ENCODE results near the gene NECTIN1.

Gene NECTIN1

DNA sequence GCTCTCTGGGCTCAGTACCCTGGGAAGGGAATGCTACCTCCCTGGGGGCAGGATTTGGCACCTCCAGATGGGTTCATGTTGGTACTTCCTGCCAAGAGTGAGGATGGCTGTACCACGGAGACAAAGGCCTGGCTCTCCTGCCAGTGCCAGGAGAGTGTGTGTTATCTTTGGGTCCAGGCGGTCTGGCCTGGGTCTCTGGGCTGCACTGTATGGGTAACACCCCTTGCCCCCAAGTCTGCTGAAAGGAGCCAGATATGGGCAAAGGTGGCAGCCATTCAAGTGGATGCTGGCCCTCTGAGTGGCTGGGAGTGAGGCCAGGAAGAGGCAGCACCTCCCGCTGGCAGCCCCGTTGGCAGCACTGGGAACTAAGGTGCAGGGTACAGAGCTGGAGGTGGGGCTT, 91.5 kb downstream of the NECTIN1 start:
- DNase-seq = no peak

- no peak for DNase-seq
Measured at GRCh38 chr11:119635776-119636175, 93.2 kb downstream of the NECTIN1 start.

- no peak for DNase-seq
Measured at GRCh38 chr11:119635041-119635740, 93.8 kb downstream of the NECTIN1 start.

DNA sequence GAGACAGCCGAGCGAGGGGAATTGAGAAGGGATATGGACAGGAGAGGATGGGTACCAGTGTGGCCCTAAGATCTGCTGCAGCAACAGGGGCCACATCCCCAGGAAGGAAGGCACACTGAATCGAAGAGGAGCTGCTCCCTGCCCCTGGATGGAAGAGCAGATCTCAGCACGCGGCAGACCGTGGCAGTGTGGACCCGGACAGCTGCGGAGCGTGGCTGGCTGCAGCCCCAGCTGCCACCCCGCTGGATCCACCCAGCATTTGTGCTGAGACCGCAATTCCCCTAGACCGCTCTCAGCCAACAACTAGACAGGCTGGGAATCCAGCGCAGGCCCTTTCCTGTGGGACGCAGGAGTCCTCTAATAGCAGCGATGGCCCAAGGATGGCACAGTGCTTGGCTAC, 94.7 kb downstream of the NECTIN1 start:
- DNase-seq = no peak

DNA sequence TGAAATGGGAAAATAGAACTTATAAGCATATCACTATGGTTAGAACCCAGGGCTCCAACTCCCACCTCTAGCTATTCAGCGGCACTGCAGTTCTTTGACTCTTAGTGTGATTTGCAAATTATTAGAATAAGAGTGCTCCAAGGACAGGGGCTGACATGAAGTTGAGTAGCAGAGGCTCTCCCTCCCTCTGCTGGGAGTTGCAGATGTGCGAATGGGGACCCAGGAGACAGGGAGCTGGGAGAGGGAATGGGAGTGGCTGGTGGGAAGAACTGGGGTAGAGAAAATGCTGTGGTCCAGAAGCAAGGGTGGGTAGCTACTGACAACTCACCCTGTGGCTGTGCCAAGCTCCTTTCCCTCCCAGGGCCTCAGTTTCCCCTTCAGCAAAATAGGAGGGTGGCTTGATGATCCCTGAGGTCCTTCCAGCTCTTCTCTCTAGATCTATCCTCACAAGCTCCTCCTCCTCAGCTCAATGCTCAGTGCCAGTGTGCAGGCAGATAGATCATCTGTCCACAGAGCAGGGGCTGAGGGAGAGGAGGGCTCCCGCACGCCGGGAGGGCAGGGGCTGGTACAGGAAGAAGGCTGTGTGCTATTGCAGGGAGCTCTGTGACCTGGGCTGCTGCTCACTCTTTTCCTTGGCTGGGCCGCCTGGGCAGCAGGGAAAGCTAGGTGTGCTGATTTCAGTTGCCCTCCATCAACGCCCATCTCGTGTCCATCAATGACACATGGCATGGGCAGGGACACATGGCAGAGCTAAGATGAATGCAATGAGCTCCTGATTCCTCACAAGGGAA, 99.0 kb downstream of the NECTIN1 start:
- DNase-seq = no peak

GRCh38 chr11:119629085-119629484, 99.9 kb downstream of the NECTIN1 start:
- DNase-seq = no peak

DNA sequence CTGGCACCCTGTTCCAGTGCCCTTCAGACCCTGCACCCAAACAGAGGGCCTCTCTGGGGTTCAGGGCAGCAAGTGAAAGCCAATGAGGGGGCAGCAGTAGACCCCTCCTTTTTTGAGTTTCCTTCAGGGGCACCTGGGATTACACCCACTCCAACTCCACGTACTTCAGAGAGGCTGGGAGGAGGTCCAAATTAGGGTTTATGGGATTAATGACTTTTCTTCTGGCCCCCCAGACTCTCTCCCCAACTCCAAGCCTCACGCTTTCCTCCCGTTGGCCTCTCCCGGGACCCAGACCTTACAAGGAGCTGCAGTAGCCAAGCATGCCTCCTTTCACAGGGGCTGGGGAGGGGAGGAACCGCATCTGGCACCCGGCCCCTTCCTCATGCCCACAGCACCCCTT, 101.7 kb downstream of the NECTIN1 start:
- DNase-seq = no peak

- DNase-seq = no peak
Measured at GRCh38 chr11:119626871-119627270, 102.1 kb downstream of the NECTIN1 start.

DNA sequence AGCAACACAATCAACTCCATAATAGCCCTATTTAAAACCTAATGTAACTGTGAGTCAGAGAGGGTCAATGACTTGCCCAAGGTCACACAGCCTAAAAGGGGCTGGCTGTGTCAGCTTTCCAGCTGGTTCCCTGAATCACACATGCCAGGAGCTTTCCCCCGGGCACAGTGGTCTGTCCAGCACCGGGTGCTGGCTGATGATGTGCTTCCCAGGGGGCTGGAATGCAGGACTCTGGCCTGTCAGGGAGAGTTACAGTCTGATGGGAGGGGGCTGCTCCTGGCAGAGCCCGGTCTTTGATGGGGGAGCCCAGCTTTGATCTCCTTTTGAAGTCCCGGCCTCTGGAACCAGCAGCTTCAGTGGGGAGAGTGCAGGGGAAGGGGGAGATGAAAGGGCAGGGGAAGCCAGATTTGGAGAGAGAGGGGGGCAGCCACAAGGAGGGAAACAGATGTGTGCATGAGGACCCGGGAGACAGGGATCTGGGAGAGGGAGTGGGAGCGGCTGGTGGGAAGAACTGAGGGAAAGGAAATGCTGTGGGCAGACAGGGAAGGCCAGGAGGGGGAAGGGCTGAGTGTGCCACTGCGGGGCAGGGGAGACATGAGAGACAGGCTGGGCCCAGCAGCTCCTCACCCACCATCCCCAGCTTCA, 102.7 kb downstream of the NECTIN1 start:
- DNase-seq = no peak

DNA sequence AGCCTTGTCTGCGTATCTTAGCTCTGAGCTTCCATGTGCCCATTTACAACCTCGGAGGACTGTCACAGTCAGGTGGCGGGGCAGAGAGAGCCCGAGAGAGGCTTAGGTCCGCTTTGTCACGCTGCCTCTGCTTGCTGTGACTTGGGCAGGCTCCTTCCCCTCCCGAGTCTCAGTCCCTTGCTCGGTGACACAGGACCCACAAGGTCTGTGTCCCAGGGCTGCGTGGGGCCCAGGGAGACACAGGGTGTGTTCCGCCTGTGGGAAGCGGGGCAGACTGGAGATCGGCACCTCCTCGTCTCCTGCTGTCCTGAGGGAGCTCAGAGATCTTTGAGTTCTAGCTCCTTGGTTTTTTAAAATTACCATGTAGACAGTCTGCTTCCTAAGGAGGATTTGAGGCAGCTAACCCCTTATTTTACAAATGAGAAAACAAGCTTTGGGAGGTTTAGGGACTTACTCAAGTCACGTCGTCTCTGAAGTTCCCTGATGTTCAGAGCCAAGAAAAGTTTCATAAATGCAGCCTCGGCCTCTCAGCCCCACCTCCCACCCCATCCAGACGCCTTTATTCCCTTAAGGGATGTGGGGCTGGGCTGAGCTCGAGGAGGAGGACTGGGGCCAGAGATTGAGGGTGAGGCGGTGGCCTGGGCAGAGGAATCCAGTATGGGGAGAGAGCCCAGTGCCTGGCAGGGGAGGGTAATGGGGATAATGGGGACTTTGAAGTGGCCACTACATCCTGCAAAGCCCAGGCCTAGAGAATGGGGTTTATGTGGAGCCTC, 103.6 kb downstream of the NECTIN1 start:
- DNase-seq = peak; percentile 73

DNA sequence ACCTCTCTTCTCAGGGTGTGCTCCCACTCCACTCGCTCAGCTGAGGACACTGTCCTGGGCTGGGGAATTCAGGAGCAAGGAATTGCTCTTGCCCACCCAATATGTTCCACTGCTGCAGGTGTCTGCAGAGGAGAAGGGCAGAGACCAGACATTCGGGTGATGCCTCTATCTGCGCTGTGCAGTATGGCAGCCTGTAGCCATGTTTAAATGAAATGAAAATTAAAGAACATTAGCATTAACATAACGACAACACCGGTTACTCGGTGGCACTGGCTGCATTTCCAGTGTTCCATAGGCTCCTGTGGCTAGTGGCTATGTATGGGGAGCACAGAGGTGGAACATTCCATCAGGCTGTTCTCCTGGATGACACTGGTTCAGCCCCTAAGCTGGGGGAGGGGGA, 104.4 kb downstream of the NECTIN1 start:
- DNase-seq = no peak

DNA sequence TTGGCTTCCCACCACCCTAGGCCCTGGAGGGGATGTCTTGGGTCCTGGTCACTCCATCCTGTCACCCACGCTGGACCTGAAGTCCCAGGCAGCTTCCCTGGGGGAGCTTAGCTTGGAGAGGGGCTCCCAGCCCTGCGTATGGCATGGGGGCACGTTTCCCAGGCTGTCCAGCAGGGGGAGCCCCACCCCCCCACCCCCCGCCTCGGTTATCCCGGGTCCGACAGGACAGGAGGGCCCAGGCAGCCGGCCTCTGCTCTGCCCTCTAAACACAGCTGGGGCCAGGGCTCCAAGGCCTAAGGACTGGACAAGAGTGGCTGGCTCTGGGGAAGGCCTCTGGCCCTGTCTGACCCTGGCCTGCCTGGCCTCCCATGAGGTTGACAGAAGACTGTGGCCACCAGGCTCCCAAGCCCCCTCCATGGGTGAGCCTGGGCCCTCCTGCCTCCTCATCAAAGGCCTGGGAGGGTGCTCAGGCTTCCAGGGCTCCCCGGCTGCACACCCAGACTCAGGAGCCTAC, 104.8 kb downstream of the NECTIN1 start:
- no peak for DNase-seq

GRCh38 chr11:119623682-119624081, 105.3 kb downstream of the NECTIN1 start:
- DNase-seq = no peak

DNA sequence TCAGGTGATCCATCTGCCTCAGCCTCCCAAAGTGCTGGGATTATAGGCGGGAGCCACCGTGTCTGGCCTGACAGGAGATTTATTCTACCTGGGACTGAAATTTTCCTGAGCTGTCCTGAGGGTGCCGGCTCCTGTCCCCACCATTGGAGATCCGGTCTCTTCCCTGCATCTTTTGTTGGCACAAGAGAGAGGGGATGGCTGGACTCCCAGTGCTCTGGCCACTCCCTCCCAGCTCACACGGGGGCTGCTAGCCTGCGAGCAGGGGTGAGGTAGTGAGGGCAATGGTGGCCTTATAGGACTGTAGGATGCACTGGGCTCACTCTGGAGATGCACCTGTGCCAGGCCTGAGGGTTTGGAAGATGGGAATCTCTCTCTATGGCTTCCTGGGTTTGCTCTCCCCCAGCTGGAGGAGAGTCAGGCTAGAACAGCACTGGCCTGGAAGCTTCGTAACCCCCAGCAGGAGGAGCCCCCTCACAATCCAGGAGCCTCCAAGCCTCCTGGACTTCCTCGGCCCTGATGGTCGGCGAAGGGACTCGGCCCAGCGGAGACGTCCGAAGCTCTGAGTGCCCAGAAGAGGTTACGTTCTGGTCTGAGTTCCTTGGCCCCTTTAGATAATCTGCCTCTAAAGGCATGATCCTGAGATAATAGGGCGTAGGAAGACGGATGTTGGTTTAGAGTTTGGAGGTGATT, 106.4 kb downstream of the NECTIN1 start:
- DNase-seq = no peak

DNA sequence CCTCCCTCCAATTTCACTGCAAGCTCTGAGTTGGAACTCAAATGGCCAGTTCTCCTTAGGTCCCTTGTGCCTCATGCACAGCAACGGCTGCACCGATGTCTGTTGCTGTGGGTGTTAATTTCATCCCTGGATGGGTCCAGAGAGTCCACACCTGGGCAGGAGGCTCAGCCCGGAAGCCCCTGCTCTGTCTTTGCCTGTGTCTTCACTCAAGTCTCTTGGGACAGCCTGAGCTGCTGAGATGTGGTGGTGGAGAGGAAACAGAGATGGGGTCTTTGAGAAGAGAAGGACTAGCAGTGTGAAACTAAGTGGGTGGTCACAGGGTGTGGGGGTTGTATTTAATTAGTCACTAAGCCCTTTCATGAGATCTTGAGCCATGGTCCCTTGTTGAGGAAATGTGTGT, 109.3 kb downstream of the NECTIN1 start:
- DNase-seq = no peak

GRCh38 chr11:119618208-119618909, 110.6 kb downstream of the NECTIN1 start:
- DNase-seq = no peak

- DNase-seq = no peak
Measured at GRCh38 chr11:119617340-119617713, 111.7 kb downstream of the NECTIN1 start.

DNA sequence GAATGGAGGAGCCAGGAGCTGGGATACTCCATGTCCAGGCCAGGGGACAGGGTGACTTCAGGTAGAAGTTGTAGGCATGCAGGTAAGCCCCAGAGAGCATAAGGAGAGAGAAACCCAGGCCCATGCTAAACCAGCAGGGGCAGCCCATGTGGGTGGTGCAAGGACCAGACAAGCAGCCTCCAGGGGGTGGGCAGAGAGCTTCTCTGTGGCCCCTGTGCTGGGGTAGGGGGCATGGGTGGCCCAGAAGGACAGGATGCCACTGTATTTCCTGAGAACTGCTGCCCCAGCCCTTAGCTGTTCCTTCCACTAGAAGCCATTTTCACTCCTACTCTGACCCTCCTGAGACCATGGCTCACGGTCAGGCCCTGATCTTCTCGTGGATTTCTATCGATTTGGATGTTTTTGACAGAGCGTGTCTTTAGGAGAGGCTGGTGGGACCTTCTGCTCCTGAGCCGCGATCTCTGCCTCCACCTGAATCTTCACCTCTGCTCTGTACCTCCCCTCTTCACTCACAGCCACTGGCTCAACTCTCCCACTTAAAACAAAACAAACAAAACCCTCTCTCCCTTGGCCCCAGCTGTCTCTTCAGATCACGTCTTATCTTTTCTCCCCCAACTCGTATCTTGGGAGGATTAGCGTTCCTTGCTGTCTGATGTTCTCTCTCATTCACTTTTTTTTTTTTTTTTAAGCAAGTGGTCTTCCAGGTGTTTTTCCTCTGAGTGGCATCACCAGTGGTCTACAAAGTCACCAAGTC, 112.2 kb downstream of the NECTIN1 start:
- DNase-seq = no peak

GRCh38 chr11:119615882-119616196, 113.2 kb downstream of the NECTIN1 start:
- no peak for DNase-seq

DNA sequence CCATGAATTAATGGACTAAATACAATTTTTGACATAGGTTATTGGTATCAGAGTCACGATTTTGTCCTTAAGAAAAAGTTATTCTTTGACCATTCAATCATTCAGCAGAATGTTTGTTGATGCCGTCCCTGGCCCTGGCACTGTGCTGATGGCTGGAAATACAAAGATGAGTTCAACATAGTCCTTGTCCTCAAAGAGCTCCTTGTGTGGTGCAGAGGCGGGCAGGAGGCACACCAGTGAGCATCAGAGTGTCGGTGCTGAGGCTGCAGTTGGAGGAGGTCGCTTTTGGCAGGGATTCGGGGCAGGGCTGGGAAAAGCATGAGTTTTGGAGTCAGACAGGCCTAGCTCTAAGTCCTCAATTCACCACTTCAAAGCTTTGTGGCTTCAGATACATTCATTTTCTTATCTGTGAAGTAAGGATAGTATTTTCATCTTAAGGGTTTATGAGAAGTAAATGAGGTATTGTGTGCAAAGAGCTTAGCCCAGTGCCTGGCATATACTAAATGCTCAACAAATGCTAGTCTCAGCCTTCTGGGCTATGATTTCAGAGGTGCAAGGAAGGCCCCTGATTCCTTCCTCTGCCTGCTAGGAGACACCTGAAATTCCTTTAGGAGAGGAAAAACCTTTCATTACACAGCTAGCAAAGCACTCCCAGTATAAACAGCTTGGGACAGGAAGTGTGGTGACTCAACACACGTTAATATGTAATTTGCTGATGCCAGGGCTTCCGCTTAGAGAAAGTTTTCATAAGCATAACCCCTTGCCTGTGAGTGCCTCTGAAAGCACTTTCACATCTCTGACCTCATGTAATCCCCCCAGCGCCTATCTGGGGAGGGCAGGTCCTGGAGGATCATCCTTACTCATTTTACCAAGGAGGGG, 113.8 kb downstream of the NECTIN1 start:
- DNase-seq = peak; percentile 48
